SU-DHL-6 (cell line): ENCODE measurements around the gene PDPK1.
"Not testable (repeated sequence)": the region's sequence is repeated elsewhere in the genome, so short reads cannot be mapped to it uniquely, and the experiment has no call there.

Experiments
- H2AFZ ChIP-seq: fragments of 200-600 bp; sonication (generic); 2 replicates; pipeline ENCODE4 v1.6.1; 2014; ENCODE audit warnings: low read depth, mild to moderate bottlenecking, moderate library complexity, mixed read lengths, antibody characterized with exemption, low read length; ENCODE audit not compliant: severe bottlenecking
- H3F3A ChIP-seq: fragments of 200-600 bp; shearing (Covaris generic); 2 replicates; pipeline ENCODE4 v1.6.0; 2016; ENCODE audit warnings: antibody characterized with exemption, mild to moderate bottlenecking; ENCODE audit not compliant: insufficient read depth
- H3K27ac ChIP-seq: fragments of 200-600 bp; sonication (generic); 2 replicates; pipeline ENCODE4 v1.5.1; 2016; ENCODE audit warnings: low read depth, mild to moderate bottlenecking, low read length, moderate library complexity, mixed read lengths
- H3K27me3 ChIP-seq: fragments of 200-600 bp; sonication (generic), shearing (Covaris generic); 2 replicates; pipeline ENCODE4 v1.6.0; 2014; ENCODE audit warnings: mild to moderate bottlenecking, low read length
- H3K36me3 ChIP-seq: fragments of 200-600 bp; sonication (generic); 2 replicates; pipeline ENCODE4 v1.6.1; 2014; ENCODE audit warnings: mild to moderate bottlenecking, low read length, mixed read lengths
- H3K4me2 ChIP-seq: fragments of 300-600, 200-600 bp; shearing (Covaris generic), sonication (generic); 2 replicates; pipeline ENCODE4 v1.6.0; 2014; ENCODE audit warnings: low read length, low read depth, mild to moderate bottlenecking; ENCODE audit not compliant: poor library complexity, severe bottlenecking
- H3K4me3 ChIP-seq: fragments of 200-600 bp; sonication (generic); 2 replicates; pipeline ENCODE4 v1.5.1; 2014; ENCODE audit warnings: antibody characterized with exemption, low read length, mild to moderate bottlenecking, mixed read lengths; ENCODE audit not compliant: insufficient read depth, poor library complexity, severe bottlenecking
- H3K79me2 ChIP-seq: fragments of 200-600 bp; sonication (generic); 2 replicates; pipeline ENCODE4 v1.6.1; 2014; ENCODE audit warnings: mild to moderate bottlenecking, low read length, moderate library complexity; ENCODE audit not compliant: insufficient read depth
- H3K9ac ChIP-seq: fragments of 200-600 bp; sonication (generic); 2 replicates; pipeline ENCODE4 v1.7.0; 2014; ENCODE audit warnings: mild to moderate bottlenecking, low read length
- H3K9me2 ChIP-seq: fragments of 200-600 bp; sonication (generic); replicated peaks from 2 replicates; pipeline ENCODE4 v1.6.1; 2014; ENCODE audit warnings: low read length; ENCODE audit not compliant: insufficient read depth
- H3K9me3 ChIP-seq: fragments of 200-600 bp; sonication (generic); 2 replicates; pipeline ENCODE4 v1.6.1; 2014; ENCODE audit warnings: low read length, mixed read lengths; ENCODE audit not compliant: insufficient read depth
- H4K20me1 ChIP-seq: fragments of 200-600 bp; sonication (generic); 2 replicates; pipeline ENCODE4 v1.6.1; 2014; ENCODE audit warnings: low read depth, mild to moderate bottlenecking, antibody characterized with exemption, low read length, moderate library complexity, mixed read lengths
- CTCF ChIP-seq: fragments of 200-600 bp; sonication (generic); IDR thresholded peaks from one replicate; pipeline ENCODE4 v1.5.1; 2017; ENCODE audit warnings: antibody characterized with exemption, mild to moderate bottlenecking, low read length, moderate library complexity; ENCODE audit not compliant: insufficient read depth, poor library complexity, severe bottlenecking
- EZH2phosphoT487 ChIP-seq: fragments of 200-600 bp; sonication (generic), shearing (Covaris generic); conservative IDR thresholded peaks from 2 replicates; pipeline ENCODE4 v1.6.1; 2018; ENCODE audit warnings: mild to moderate bottlenecking, antibody characterized with exemption, low read length, moderate library complexity, mixed read lengths

PDPK1 gene

GRCh38 chr16:2609827-2610470 lies 72.1 kb downstream of the PDPK1 start:
- Histone ChIP-seq H3K36me3 (no peaks in the 10 kb centered on the region), H3F3A (no peaks in the 10 kb centered on the region), H3K27me3 (no peaks in the 10 kb centered on the region), H4K20me1 (no peaks in the 10 kb centered on the region), H3K9ac (no peak overlapping the region), H3K4me2 (no peak overlapping the region), H3K27ac (no peak overlapping the region), H3K79me2 (peaks cover 6% of the 10 kb centered on the region; the same call in 1 of the 2 replicates), H3K9me2 (no peaks in the 10 kb centered on the region), H2AFZ (no peak overlapping the region), H3K9me3 (no peaks in the 10 kb centered on the region), H3K4me3 (no peak overlapping the region)
- TF ChIP-seq EZH2phosphoT487 (no peak), CTCF (no peak)

- Histone ChIP-seq H3F3A (no peaks in the 10 kb centered on the region), H3K4me3 (no peak overlapping the region), H3K9me3 (no peaks in the 10 kb centered on the region), H3K27ac (no peak overlapping the region), H4K20me1 (no peaks in the 10 kb centered on the region), H3K27me3 (no peaks in the 10 kb centered on the region), H3K79me2 (peaks cover 6% of the 10 kb centered on the region; the same call in 1 of the 2 replicates), H3K4me2 (no peak overlapping the region), H2AFZ (no peak overlapping the region), H3K9ac (no peak overlapping the region), H3K9me2 (no peaks in the 10 kb centered on the region), H3K36me3 (no peaks in the 10 kb centered on the region)
- TF ChIP-seq CTCF (no peak), EZH2phosphoT487 (no peak)
These were observed 73.1 kb downstream of the PDPK1 start for GRCh38 chr16:2610781-2611498.

- Histone ChIP-seq H3K9me2 (no peaks in the 10 kb centered on the region), H3K4me3 (no peak overlapping the region), H4K20me1 (no peaks in the 10 kb centered on the region), H3K9me3 (no peaks in the 10 kb centered on the region), H3K79me2 (peaks cover 6% of the 10 kb centered on the region; the same call in 1 of the 2 replicates), H3K27ac (no peak overlapping the region), H3F3A (no peaks in the 10 kb centered on the region), H2AFZ (no peak overlapping the region), H3K27me3 (no peaks in the 10 kb centered on the region), H3K4me2 (no peak overlapping the region), H3K36me3 (no peaks in the 10 kb centered on the region), H3K9ac (no peak overlapping the region)
- TF ChIP-seq EZH2phosphoT487 (no peak), CTCF (no peak)
These were observed 73.7 kb downstream of the PDPK1 start for GRCh38 chr16:2611499-2611862.

- H3K9me2 ChIP-seq, H2AFZ ChIP-seq, H3K9me3 ChIP-seq, H3K27ac ChIP-seq, H3K9ac ChIP-seq, H4K20me1 ChIP-seq, H3K4me3 ChIP-seq, H3K36me3 ChIP-seq, H3K27me3 ChIP-seq, H3K79me2 ChIP-seq, H3K4me2 ChIP-seq, H3F3A ChIP-seq: not testable (repeated sequence)
These were observed 74.1 kb downstream of the PDPK1 start for GRCh38 chr16:2611877-2612276.

GRCh38 chr16:2613251-2613650 lies 75.4 kb downstream of the PDPK1 start:
- H4K20me1 ChIP-seq, H3K4me3 ChIP-seq, H3K9me2 ChIP-seq, H3K27me3 ChIP-seq, H3F3A ChIP-seq, H2AFZ ChIP-seq, H3K27ac ChIP-seq, H3K9me3 ChIP-seq, H3K36me3 ChIP-seq, H3K4me2 ChIP-seq, H3K79me2 ChIP-seq, H3K9ac ChIP-seq: not testable (repeated sequence)
